ENCODE measurements around the gene GAL3ST2. TPM values are rescaled to one million over a fixed set of nuclear protein-coding genes. Genes with fewer than 3 reads are reported as not detected.
A peak's percentile ranks its signal among the peaks of the same experiment; 100 is the strongest.
"Not testable (repeated sequence)": the region's sequence is repeated elsewhere in the genome, so short reads cannot be mapped to it uniquely, and the experiment has no call there.

Gene GAL3ST2
- total and polyA plus RNA-seq, 12 donors, result 0.16 to 1.8 (median 0.61) TPM; not detected in 4

- Histone ChIP-seq H3K4me1 (replicated peaks in 1 of 2) (peaks cover 0 to 9% of the 10 kb centered on the region in 2 donors), H3K4me3 (no peak overlapping the region), H3K36me3 (replicated peaks in 1 of 2) (no peaks in the 10 kb centered on the region), H3K27me3 (no peaks in the 10 kb centered on the region), H3K9me3 (replicated peaks in 1 of 3) (no peaks in the 10 kb centered on the region), H3K27ac (no peak overlapping the region)
- WGBS, 4 donors, result 78 to 88% (median 80%) methylated on average over 12 of the region's 12 CpGs
- TF ChIP-seq POLR2A (IDR thresholded peaks at IDR 0.05) (no peak), CTCF (IDR thresholded peaks at IDR 0.05) (no peak)
- intact Hi-C loops (cut with DNase I), result loop anchor here in 1 of 2 donors (10.0 kb wide), 1 partner anchor 144 kb away; no protein-coding TSS in a partner anchor
- DNase-seq, result no peak
Observed at GRCh38 chr2:241730671-241731293, 45.8 kb upstream of the GAL3ST2 start.

- H3K9me3 ChIP-seq (replicated peaks in 1 of 3); H3K36me3 ChIP-seq (replicated peaks in 1 of 2); H3K4me3 ChIP-seq; H3K27me3 ChIP-seq; H3K27ac ChIP-seq: not testable (repeated sequence)
- WGBS, 4 donors, result 34 to 45% (median 42%) methylated on average over 19 to 25 of the region's 26 CpGs
- H3K4me1 ChIP-seq (replicated peaks in 1 of 2), result peaks cover 0 to 11% of the 10 kb centered on the region in 2 donors
- intact Hi-C loops (cut with DNase I), result loop anchor here in 1 of 2 donors (10.0 kb wide), 1 partner anchor 142 kb away; no protein-coding TSS in a partner anchor
- peak; percentile 39 to 87 (median 76) for DNase-seq
- TF ChIP-seq CTCF (IDR thresholded peaks at IDR 0.05), result peak in 5 of 6 experiments; percentile 34 to 64 (median 57)
Observed at GRCh38 chr2:241732513-241733186, 44.0 kb upstream of the GAL3ST2 start.

GRCh38 chr2:241733391-241734207 lies 43.0 kb upstream of the GAL3ST2 start:
- WGBS, 4 donors, result 78 to 84% (median 80%) methylated on average over 15 to 23 of the region's 23 CpGs
- Histone ChIP-seq H3K36me3 (replicated peaks in 1 of 2) (no peaks in the 10 kb centered on the region), H3K27me3 (no peaks in the 10 kb centered on the region), H3K4me3 (peak overlapping the region in 1 of 4 donors; percentile 72), H3K4me1 (replicated peaks in 1 of 2) (peaks cover 0 to 11% of the 10 kb centered on the region in 2 donors), H3K9me3 (replicated peaks in 1 of 3) (no peaks in the 10 kb centered on the region), H3K27ac (peak overlapping the region in 2 of 5 donors; percentile 62 to 94)
- intact Hi-C loops (cut with DNase I), result loop anchor here in 1 of 2 donors (10.0 kb wide), 1 partner anchor 141 kb away; no protein-coding TSS in a partner anchor
- peak in 2 of 7 donors; percentile 30 to 57 for DNase-seq
- TF ChIP-seq POLR2A (IDR thresholded peaks at IDR 0.05) (no peak), CTCF (IDR thresholded peaks at IDR 0.05) (no peak)

- Histone ChIP-seq H3K9me3 (replicated peaks in 1 of 3) (no peaks in the 10 kb centered on the region), H3K4me1 (replicated peaks in 1 of 2) (peaks cover 0 to 11% of the 10 kb centered on the region in 2 donors), H3K27me3 (no peaks in the 10 kb centered on the region), H3K4me3 (peak overlapping the region in 1 of 4 donors; percentile 72), H3K27ac (peak overlapping the region in 2 of 5 donors; percentile 62 to 94), H3K36me3 (replicated peaks in 1 of 2) (no peaks in the 10 kb centered on the region)
- intact Hi-C loops (cut with DNase I), result loop anchor here in 1 of 2 donors (10.0 kb wide), 1 partner anchor 141 kb away; no protein-coding TSS in a partner anchor
- DNase-seq, result no peak
- TF ChIP-seq POLR2A (IDR thresholded peaks at IDR 0.05) (no peak), CTCF (IDR thresholded peaks at IDR 0.05) (no peak)
- WGBS, 4 donors, result 0 to 2% (median 1%) methylated on average over 1 to 25 of the region's 25 CpGs
Observed at GRCh38 chr2:241734208-241734466, 42.5 kb upstream of the GAL3ST2 start.

Data from adrenal gland (tissue), 12 donors.